CD8-positive, alpha-beta memory T cell (primary cell): ENCODE measurements around the gene MRM2. TPM values are rescaled to one million over a fixed set of nuclear protein-coding genes. Genes with fewer than 3 reads are reported as not detected.

Experiments used
- CTCF ChIA-PET: fragments of 350-600 bp; sonication (Branson Sonifier 250); formaldehyde crosslinking; loops from one replicate; lab custom pipeline; 2021; ENCODE audit warnings: antibody characterized with exemption; lab: Charles Lee
- POLR2A ChIA-PET: fragments of 350-600 bp; sonication (Branson Sonifier 250); formaldehyde crosslinking; loops from one replicate; lab custom pipeline; 2021; ENCODE audit warnings: antibody characterized with exemption; lab: Charles Lee
- DNase-seq, 5 donors: peaks; one replicate each; pipeline versions ENCODE4 v3.0.0 to v3.0.0-alpha.2; 2020 to 2022; ENCODE audit warnings: mixed read lengths in 1 of 5
- H3K27ac ChIP-seq: one replicate; pipeline ENCODE4 v1.7.0; 2013; ENCODE audit warnings: low read depth, mild to moderate bottlenecking, low read length, moderate library complexity
- H3K27me3 ChIP-seq: 2 replicates; pipeline ENCODE4 v1.7.0; 2013; ENCODE audit warnings: low read length, mild to moderate bottlenecking; ENCODE audit not compliant: insufficient read depth, poor library complexity, severe bottlenecking
- H3K36me3 ChIP-seq: 2 replicates; pipeline ENCODE4 v1.7.0; 2013; ENCODE audit warnings: mild to moderate bottlenecking, low read length, moderate library complexity; ENCODE audit not compliant: insufficient read depth
- H3K4me1 ChIP-seq: 2 replicates; pipeline ENCODE4 v1.7.0; 2013; ENCODE audit warnings: mild to moderate bottlenecking, low read length, moderate library complexity; ENCODE audit not compliant: insufficient read depth
- H3K4me3 ChIP-seq: 2 replicates; pipeline ENCODE4 v1.7.0; 2013; ENCODE audit warnings: mild to moderate bottlenecking, low read length
- H3K9me3 ChIP-seq: 2 replicates; pipeline ENCODE4 v1.7.0; 2013; ENCODE audit warnings: mild to moderate bottlenecking, low read length
- H3K27ac Mint-ChIP-seq, 8 donors: one replicate each; pipeline ENCODE4 v1.8.0; 2020 to 2021; ENCODE audit warnings: mixed read lengths in 8 of 8, mild to moderate bottlenecking in 6 of 8, inconsistent platforms in 3 of 8, moderate library complexity in 3 of 8
- H3K27me3 Mint-ChIP-seq, 2 donors: one replicate each; pipeline ENCODE4 v1.8.0; 2020 to 2021; ENCODE audit warnings: mixed read lengths in 2 of 2, mild to moderate bottlenecking in 1 of 2, moderate library complexity in 1 of 2
- H3K36me3 Mint-ChIP-seq, 3 donors: one replicate each; pipeline ENCODE4 v1.8.0; 2020 to 2021; ENCODE audit warnings: mixed read lengths in 3 of 3, inconsistent platforms in 1 of 3, mild to moderate bottlenecking in 1 of 3
- H3K4me1 Mint-ChIP-seq, 3 donors: one replicate each; pipeline ENCODE4 v1.8.0; 2020 to 2021; ENCODE audit warnings: mixed read lengths in 3 of 3, inconsistent platforms in 1 of 3, mild to moderate bottlenecking in 1 of 3
- H3K4me3 Mint-ChIP-seq, 7 donors: one replicate each; pipeline ENCODE4 v1.8.0; 2020 to 2021; ENCODE audit warnings: mixed read lengths in 7 of 7, mild to moderate bottlenecking in 6 of 7, moderate library complexity in 4 of 7, inconsistent platforms in 2 of 7
- H3K9me3 Mint-ChIP-seq, 5 donors: one replicate each; pipeline ENCODE4 v1.8.0; 2020 to 2022; ENCODE audit warnings: mixed read lengths in 5 of 5, mild to moderate bottlenecking in 3 of 5, moderate library complexity in 2 of 5, inconsistent platforms in 1 of 5
- polyA plus RNA-seq: library from polyadenylated mRNA; unstranded; fragments of 300-500 nt; fragmentation: Illumina TruSeq; gene quantifications from one replicate; pipeline ENCODE4 v1.2.3, GENCODE V29; 2021
- total RNA-seq, 2 experiments: library from RNA; stranded (reverse); gene quantifications; one replicate each; pipeline ENCODE4 v1.2.3, GENCODE V29; 2021

Gene MRM2
- total and polyA plus RNA-seq, 3 experiments from 2014 or later: 35.6 to 54.2 (median 51.6) TPM

GRCh38 chr7:2224491-2224928 lies 17.5 kb downstream of the MRM2 start:
- Histone ChIP-seq H3K27me3 (no peaks in the 10 kb centered on the region), H3K4me3 (no peak overlapping the region), H3K4me1 (no peaks in the 10 kb centered on the region), H3K9me3 (no peaks in the 10 kb centered on the region), H3K36me3 (peaks cover 11% of the 10 kb centered on the region), H3K27ac (no peak overlapping the region)
- Mint-ChIP-seq H3K4me3 (no peak overlapping the region), H3K27me3 (no peaks in the 10 kb centered on the region), H3K36me3 (peaks cover 0 to 78% (median 14%) of the 10 kb centered on the region in 3 donors), H3K27ac (peak overlapping the region in 2 of 8 donors; percentile 23 to 86), H3K9me3 (no peaks in the 10 kb centered on the region), H3K4me1 (peaks cover 2 to 15% (median 13%) of the 10 kb centered on the region in 3 donors)
- CTCF ChIA-PET: no interaction called here
- POLR2A ChIA-PET: no interaction called here
- no peak for DNase-seq

- H3K36me3 Mint-ChIP-seq: peaks cover 0 to 84% (median 11%) of the 10 kb centered on the region in 3 donors
- ChIA-PET CTCF (interaction anchor here (1.4 kb wide), 1 partner anchor 9 kb away, joined by 3 read pairs; the partner anchor contains the start of gene MAD1L1), POLR2A (no interaction called here)
- Histone ChIP-seq H3K4me3 (no peak overlapping the region), H3K4me1 (no peaks in the 10 kb centered on the region), H3K36me3 (peaks cover 9% of the 10 kb centered on the region), H3K27ac (no peak overlapping the region), H3K27me3 (no peaks in the 10 kb centered on the region), H3K9me3 (no peaks in the 10 kb centered on the region)
- no peaks in the 10 kb centered on the region for H3K27me3 Mint-ChIP-seq
- H3K4me3 Mint-ChIP-seq: no peak overlapping the region
- H3K9me3 Mint-ChIP-seq: no peaks in the 10 kb centered on the region
- H3K4me1 Mint-ChIP-seq: peaks cover 0 to 13% (median 11%) of the 10 kb centered on the region in 3 donors
- DNase-seq: no peak
- H3K27ac Mint-ChIP-seq: no peak overlapping the region
Observed at GRCh38 chr7:2223321-2223720, 18.7 kb downstream of the MRM2 start.

- POLR2A ChIA-PET: no interaction called here
- H3K27me3 Mint-ChIP-seq: no peaks in the 10 kb centered on the region
- H3K4me1 ChIP-seq: no peaks in the 10 kb centered on the region
- H3K4me3 ChIP-seq: no peak overlapping the region
- peaks cover 0 to 87% (median 11%) of the 10 kb centered on the region in 3 donors for H3K36me3 Mint-ChIP-seq
- no peak overlapping the region for H3K4me3 Mint-ChIP-seq
- CTCF ChIA-PET: no interaction called here
- H3K27ac Mint-ChIP-seq: no peak overlapping the region
- no peak overlapping the region for H3K27ac ChIP-seq
- peaks cover 10% of the 10 kb centered on the region for H3K36me3 ChIP-seq
- H3K9me3 ChIP-seq: no peaks in the 10 kb centered on the region
- no peaks in the 10 kb centered on the region for H3K27me3 ChIP-seq
- H3K4me1 Mint-ChIP-seq: peaks cover 0 to 9% (median 7%) of the 10 kb centered on the region in 3 donors
- DNase-seq: no peak
- H3K9me3 Mint-ChIP-seq: no peaks in the 10 kb centered on the region
Observed at GRCh38 chr7:2222516-2222915, 19.5 kb downstream of the MRM2 start.

DNA sequence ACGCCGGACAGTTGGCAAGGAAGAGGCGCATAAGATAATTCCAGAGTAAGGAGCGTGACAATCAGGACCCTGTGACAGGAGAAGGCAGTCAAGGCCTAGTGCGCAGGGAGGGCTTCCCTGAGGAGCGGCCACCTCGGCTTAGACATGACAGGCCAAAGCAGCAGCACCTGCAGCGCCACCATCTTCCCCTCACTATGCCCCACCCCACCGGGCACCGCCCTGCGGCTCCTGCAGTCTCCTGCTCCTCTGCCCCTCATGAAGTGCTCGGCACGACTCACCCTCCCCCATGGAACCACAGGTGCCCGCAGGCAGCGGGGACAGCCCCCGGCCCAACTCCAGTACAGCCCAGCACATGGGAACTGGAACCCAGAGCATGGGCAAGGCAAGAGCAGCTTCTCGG lies 21.1 kb downstream of the MRM2 start:
- Mint-ChIP-seq H3K27ac (no peak overlapping the region), H3K9me3 (no peaks in the 10 kb centered on the region)

GRCh38 chr7:2220506-2220905 lies 21.5 kb downstream of the MRM2 start:
- Histone ChIP-seq H3K4me3 (no peak overlapping the region), H3K27ac (no peak overlapping the region), H3K4me1 (no peaks in the 10 kb centered on the region), H3K36me3 (peaks cover 12% of the 10 kb centered on the region), H3K9me3 (no peaks in the 10 kb centered on the region), H3K27me3 (no peaks in the 10 kb centered on the region)
- DNase-seq: no peak
- CTCF ChIA-PET: no interaction called here
- Mint-ChIP-seq H3K36me3 (peaks cover 2 to 87% (median 12%) of the 10 kb centered on the region in 3 donors), H3K9me3 (no peaks in the 10 kb centered on the region), H3K27ac (no peak overlapping the region), H3K27me3 (no peaks in the 10 kb centered on the region), H3K4me3 (no peak overlapping the region), H3K4me1 (peaks cover 2 to 5% (median 4%) of the 10 kb centered on the region in 3 donors)
- POLR2A ChIA-PET: no interaction called here

More for the DNA sequence above, 21.1 kb downstream of the MRM2 start:
- no peak overlapping the region for H3K4me3 Mint-ChIP-seq
- Histone ChIP-seq H3K4me3 (no peak overlapping the region), H3K27me3 (no peaks in the 10 kb centered on the region), H3K27ac (no peak overlapping the region), H3K4me1 (no peaks in the 10 kb centered on the region), H3K9me3 (no peaks in the 10 kb centered on the region), H3K36me3 (peaks cover 12% of the 10 kb centered on the region)
- CTCF ChIA-PET: no interaction called here
- DNase-seq: no peak
- peaks cover 0 to 87% (median 14%) of the 10 kb centered on the region in 3 donors for H3K36me3 Mint-ChIP-seq
- POLR2A ChIA-PET: no interaction called here
- no peaks in the 10 kb centered on the region for H3K27me3 Mint-ChIP-seq
- H3K4me1 Mint-ChIP-seq: peaks cover 0 to 8% (median 7%) of the 10 kb centered on the region in 3 donors

GRCh38 chr7:2220030-2220429 lies 22.0 kb downstream of the MRM2 start:
- Histone ChIP-seq H3K4me3 (no peak overlapping the region), H3K36me3 (peaks cover 11% of the 10 kb centered on the region), H3K9me3 (no peaks in the 10 kb centered on the region), H3K27ac (no peak overlapping the region), H3K27me3 (no peaks in the 10 kb centered on the region), H3K4me1 (no peaks in the 10 kb centered on the region)
- Mint-ChIP-seq H3K27ac (no peak overlapping the region), H3K36me3 (peaks cover 3 to 89% (median 12%) of the 10 kb centered on the region in 3 donors), H3K27me3 (no peaks in the 10 kb centered on the region), H3K9me3 (no peaks in the 10 kb centered on the region), H3K4me3 (no peak overlapping the region), H3K4me1 (peaks cover 3 to 7% (median 4%) of the 10 kb centered on the region in 3 donors)
- CTCF ChIA-PET: no interaction called here
- no peak for DNase-seq
- POLR2A ChIA-PET: no interaction called here

DNA sequence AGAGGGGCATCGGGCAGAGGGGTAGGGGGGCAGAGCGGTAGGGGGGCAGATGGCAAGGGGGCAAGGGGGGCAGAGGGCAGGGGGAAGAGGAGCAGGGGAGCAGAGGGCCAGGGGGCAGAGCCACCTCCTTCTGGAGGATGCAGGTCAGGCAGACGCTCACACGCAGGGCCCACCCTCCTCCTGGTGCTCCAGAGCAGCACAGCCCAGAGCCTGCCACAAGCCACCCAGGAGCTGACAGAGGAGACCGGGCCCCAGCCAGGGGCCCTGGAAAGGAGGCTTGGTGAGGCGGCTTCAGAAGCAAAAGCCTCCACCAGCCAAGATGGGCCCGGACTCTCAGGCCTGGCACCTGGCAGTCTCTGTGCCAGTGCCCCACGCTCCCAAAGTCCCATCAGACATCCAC lies 22.4 kb downstream of the MRM2 start:
- Histone ChIP-seq H3K36me3 (peaks cover 7% of the 10 kb centered on the region), H3K4me1 (no peaks in the 10 kb centered on the region), H3K27me3 (no peaks in the 10 kb centered on the region), H3K4me3 (no peak overlapping the region), H3K27ac (no peak overlapping the region), H3K9me3 (no peaks in the 10 kb centered on the region)
- no peak overlapping the region for H3K27ac Mint-ChIP-seq
- H3K36me3 Mint-ChIP-seq: peaks cover 3 to 89% (median 12%) of the 10 kb centered on the region in 3 donors
- peaks cover 4 to 8% (median 6%) of the 10 kb centered on the region in 3 donors for H3K4me1 Mint-ChIP-seq
- no peaks in the 10 kb centered on the region for H3K27me3 Mint-ChIP-seq
- POLR2A ChIA-PET: no interaction called here
- H3K9me3 Mint-ChIP-seq: no peaks in the 10 kb centered on the region
- CTCF ChIA-PET: no interaction called here
- H3K4me3 Mint-ChIP-seq: no peak overlapping the region
- no peak for DNase-seq

- no peak for DNase-seq
- Histone ChIP-seq H3K27ac (no peak overlapping the region), H3K36me3 (peaks cover 3% of the 10 kb centered on the region), H3K27me3 (no peaks in the 10 kb centered on the region), H3K4me3 (no peak overlapping the region), H3K4me1 (no peaks in the 10 kb centered on the region), H3K9me3 (no peaks in the 10 kb centered on the region)
- CTCF ChIA-PET: no interaction called here
- POLR2A ChIA-PET: no interaction called here
- no peak overlapping the region for H3K27ac Mint-ChIP-seq
- H3K9me3 Mint-ChIP-seq: no peaks in the 10 kb centered on the region
- no peaks in the 10 kb centered on the region for H3K27me3 Mint-ChIP-seq
- H3K36me3 Mint-ChIP-seq: peaks cover 3 to 88% (median 9%) of the 10 kb centered on the region in 3 donors
- no peak overlapping the region for H3K4me3 Mint-ChIP-seq
- H3K4me1 Mint-ChIP-seq: peaks cover 4 to 6% (median 4%) of the 10 kb centered on the region in 3 donors
Observed at GRCh38 chr7:2219136-2219535, 22.9 kb downstream of the MRM2 start.
